ENCODE measurements around the gene GAL3ST1.

- TF ChIP-seq RXRA (IDR thresholded peaks at IDR 0.05) = no peak
- TF ChIP-seq CTCF (IDR thresholded peaks at IDR 0.05; ENCODE audit: low read depth, low read length, missing input control) = no peak
- TF ChIP-seq YY1 (IDR thresholded peaks at IDR 0.05) = no peak
- no peak for TF ChIP-seq TAF1 (conservative IDR thresholded peaks at IDR 0.05)
These were observed 31.7 kb downstream of the GAL3ST1 start for GRCh38 chr22:30542811-30543188.

Measured in liver (tissue), 3 donors.